Panc1 (cell line): ENCODE measurements around the gene PDE4B. TPM values are rescaled to one million over a fixed set of nuclear protein-coding genes. Genes with fewer than 3 reads are reported as not detected.

Source experiments
- ATAC-seq: fragments of 200-7000 bp; cut with Tn5 transposase; 2 replicates; pipeline ENCODE4 v1.9.1; 2020; ENCODE audit warnings: mild to moderate bottlenecking, moderate library complexity
- BruUV-seq: library from RNA; stranded (reverse); fragments of 400-500 nt; replicated peaks from 2 replicates; lab custom pipeline; 2021; lab: Mats Ljungman, UMichigan
- CTCF ChIA-PET: fragments of 300-600 bp; sonication (Branson Sonifier 250); formaldehyde crosslinking; loops from one replicate; lab custom pipeline; 2022; ENCODE audit warnings: antibody characterized with exemption; lab: Charles Lee
- POLR2A ChIA-PET: fragments of 300-600 bp; sonication (Branson Sonifier 250); formaldehyde crosslinking; loops from one replicate; lab custom pipeline; 2022; ENCODE audit warnings: antibody characterized with exemption; lab: Charles Lee
- DNase-seq: peaks from one replicate; pipeline ENCODE4 v3.0.0-alpha.2; 2010; ENCODE audit warnings: low read depth, low spot score
- H3K27ac ChIP-seq: 2 replicates; pipeline ENCODE4 v1.5.1; 2011; ENCODE audit warnings: mild to moderate bottlenecking, low read length, inconsistent platforms
- H3K27me3 ChIP-seq: fragments of 200-500 bp; sonication (Bioruptor generic); 2 replicates; pipeline ENCODE4 v1.6.0; 2014; ENCODE audit warnings: low read length, inconsistent platforms; ENCODE audit not compliant: control insufficient read depth, insufficient read depth
- H3K36me3 ChIP-seq: fragments of 200-500 bp; sonication (Bioruptor generic); 2 replicates; pipeline ENCODE4 v1.5.1; 2014; ENCODE audit warnings: inconsistent platforms, mild to moderate bottlenecking, low read length, moderate library complexity; ENCODE audit not compliant: control insufficient read depth, insufficient read depth
- H3K4me1 ChIP-seq: 2 replicates; pipeline ENCODE4 v1.5.1; 2011; ENCODE audit warnings: inconsistent platforms, mild to moderate bottlenecking, low read length, moderate library complexity; ENCODE audit not compliant: control insufficient read depth, insufficient read depth
- H3K4me3 ChIP-seq, 2 experiments: 2 replicates each; pipeline ENCODE4 v1.5.1; 2011 to 2012; ENCODE audit warnings: low read depth in 2 of 2, low read length in 2 of 2, mild to moderate bottlenecking in 2 of 2, inconsistent platforms in 1 of 2, moderate library complexity in 1 of 2
- H3K9me3 ChIP-seq: fragments of 200-500 bp; sonication (Bioruptor generic); 2 replicates; pipeline ENCODE4 v1.5.1; 2014; ENCODE audit warnings: low read depth, mild to moderate bottlenecking, inconsistent platforms, low read length, moderate library complexity; ENCODE audit not compliant: control insufficient read depth, insufficient read depth
- CTCF ChIP-seq: fragments of 450-650 bp; IDR thresholded peaks from 2 replicates; pipeline ENCODE4 v1.5.1; 2017; ENCODE audit warnings: mild to moderate bottlenecking
- POLR2AphosphoS5 ChIP-seq: IDR thresholded peaks from 2 replicates; pipeline ENCODE4 v1.6.1; 2012; ENCODE audit warnings: mild to moderate bottlenecking, low read depth, low read length, moderate library complexity
- REST ChIP-seq, 2 experiments: IDR thresholded peaks; 2 replicates each; pipeline ENCODE4 v1.6.1; 2011 to 2012; ENCODE audit warnings: low read depth in 2 of 2, control low read depth in 1 of 2, low read length in 1 of 2, mild to moderate bottlenecking in 1 of 2, moderate library complexity in 1 of 2; ENCODE audit not compliant: insufficient read depth in 1 of 2
- SIN3A ChIP-seq: IDR thresholded peaks from 2 replicates; pipeline ENCODE4 v1.6.1; 2012; ENCODE audit warnings: low read depth, mild to moderate bottlenecking, low read length, moderate library complexity, borderline replicate concordance; ENCODE audit not compliant: insufficient read depth
- TCF7L2 ChIP-seq: IDR thresholded peaks from 2 replicates; pipeline ENCODE4 v1.6.1; 2011; ENCODE audit warnings: mild to moderate bottlenecking, low read depth, low read length, inconsistent platforms
- in situ Hi-C: cut with HindIII; loops from 2 replicates; pipeline ENCODE4 v1.10.0; 2016; ENCODE audit warnings: low sequenced_read_pairs, low pct_unique_long_range_greater_than_20kb
- intact Hi-C: fragments of 100-400 bp; cut with micrococcal nuclease; formaldehyde crosslinking; loops from one replicate; pipeline ENCODE4 v1.10.0; 2022; ENCODE audit not compliant: unreplicated experiment
- total RNA-seq: library from RNA; stranded (reverse); gene quantifications from one replicate; pipeline ENCODE4 v1.2.1, GENCODE V29; 2021; ENCODE audit not compliant: unreplicated experiment

The PDE4B gene
- total RNA-seq, 1 experiment from 2014 or later = 0.26 TPM

- Histone ChIP-seq H3K36me3 (no peaks in the 10 kb centered on the region), H3K4me1 (no peaks in the 10 kb centered on the region), H3K27ac (no peak overlapping the region), H3K4me3 (no peak overlapping the region), H3K9me3 (no peaks in the 10 kb centered on the region), H3K27me3 (no peaks in the 10 kb centered on the region)
- CTCF ChIA-PET = no interaction called here
- no peak for ATAC-seq
- intact Hi-C loops = no loop called here
- in situ Hi-C loops = no loop called here
- BruUV-seq = no TSS peak
- POLR2A ChIA-PET = no interaction called here
- TF ChIP-seq CTCF (no peak), REST (IDR thresholded peaks at IDR 0.05; ENCODE audit: insufficient read depth in 1 of 2, low read depth in 2 of 2, low read length in 1 of 2) (no peak), SIN3A (no peak), TCF7L2 (no peak), POLR2AphosphoS5 (no peak)
- no peak for DNase-seq
Observed at GRCh38 chr1:66296370-66296769, 503.7 kb downstream of the PDE4B start.

GRCh38 chr1:66296951-66297350 lies 504.3 kb downstream of the PDE4B start:
- ChIA-PET POLR2A (no interaction called here), CTCF (no interaction called here)
- TF ChIP-seq SIN3A (no peak), TCF7L2 (no peak), REST (IDR thresholded peaks at IDR 0.05; ENCODE audit: insufficient read depth in 1 of 2, low read depth in 2 of 2, low read length in 1 of 2) (no peak), CTCF (no peak), POLR2AphosphoS5 (no peak)
- no TSS peak for BruUV-seq
- ATAC-seq (no peak), DNase-seq (no peak)
- intact Hi-C loops = no loop called here
- Histone ChIP-seq H3K4me1 (no peaks in the 10 kb centered on the region), H3K27ac (no peak overlapping the region), H3K9me3 (no peaks in the 10 kb centered on the region), H3K4me3 (no peak overlapping the region), H3K27me3 (no peaks in the 10 kb centered on the region), H3K36me3 (no peaks in the 10 kb centered on the region)
- in situ Hi-C loops = no loop called here
